Measurements from ENCODE around the gene ARHGAP10. TPM values are rescaled to one million over a fixed set of nuclear protein-coding genes. Genes with fewer than 3 reads are reported as not detected.
A peak's percentile ranks its signal among the peaks of the same experiment; 100 is the strongest.

The ARHGAP10 gene
- total RNA-seq, 1 experiment from 2014 or later: 9.0 TPM

- ChIA-PET CTCF (no interaction called here), POLR2A (ENCODE audit: unreplicated experiment) (no interaction called here)
- Histone ChIP-seq H3K4me3 (ENCODE audit: low read length) (no peak overlapping the region), H2AFZ (ENCODE audit: low read length) (no peak overlapping the region), H3K9me2 (replicated peaks; ENCODE audit: low read length) (no peaks in the 10 kb centered on the region), H3K9me3 (ENCODE audit: low read length) (no peaks in the 10 kb centered on the region), H3K27ac (ENCODE audit: low read length) (no peak overlapping the region), H4K20me1 (ENCODE audit: low read length) (no peaks in the 10 kb centered on the region), H3K9ac (ENCODE audit: low read length) (no peak overlapping the region), H3K79me2 (ENCODE audit: low read length) (no peaks in the 10 kb centered on the region), H3K4me2 (ENCODE audit: low read length) (no peak overlapping the region), H3K36me3 (ENCODE audit: low read depth, low read length) (no peaks in the 10 kb centered on the region), H3F3A (ENCODE audit: low read length, unreplicated experiment) (no peaks in the 10 kb centered on the region), H3K4me1 (ENCODE audit: insufficient read depth, low read length) (peaks cover 5% of the 10 kb centered on the region), H3K27me3 (ENCODE audit: low read length) (no peaks in the 10 kb centered on the region)
- peak; percentile 57 for ATAC-seq
- BruUV-seq (replicated peaks): no TSS peak
- intact Hi-C loops (cut with micrococcal nuclease): loop anchor here (10.0 kb wide), 1 partner anchor 53 kb away; no protein-coding TSS in a partner anchor
- DNase-seq: peak; percentile 40
- TF ChIP-seq EZH2 (IDR thresholded peaks at IDR 0.05; ENCODE audit: low read length, unreplicated experiment) (no peak), CTCF (conservative IDR thresholded peaks at IDR 0.05; ENCODE audit: low read depth, low read length) (0 out of 2 replicates have a peak, but pooled peaks have one; percentile 14)
These were observed 105.5 kb downstream of the ARHGAP10 start for GRCh38 chr4:147837435-147837834.

DNA sequence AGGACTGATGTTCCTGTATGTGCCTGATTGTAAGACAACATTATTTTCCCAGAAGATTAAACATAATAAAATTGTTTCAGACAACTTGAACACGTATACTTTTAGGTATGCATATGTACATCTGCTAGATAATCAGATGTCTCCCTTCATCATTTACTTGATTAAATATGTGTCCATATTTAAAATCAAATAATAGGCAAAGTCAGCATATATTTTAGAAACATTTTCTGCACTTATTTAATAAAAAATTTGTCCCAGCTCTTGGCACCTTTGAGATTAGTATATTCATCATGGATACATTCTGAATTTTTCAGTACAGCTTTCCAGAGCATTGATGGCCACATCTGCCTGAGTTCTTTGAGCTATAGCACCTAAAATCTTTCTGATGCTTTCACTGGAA, 106.0 kb downstream of the ARHGAP10 start:
- no TSS peak for BruUV-seq (replicated peaks)
- H3K9me3 ChIP-seq (ENCODE audit: low read length): no peaks in the 10 kb centered on the region
- no peaks in the 10 kb centered on the region for H3K27me3 ChIP-seq (ENCODE audit: low read length)
- H3K36me3 ChIP-seq (ENCODE audit: low read depth, low read length): no peaks in the 10 kb centered on the region
- H3K27ac ChIP-seq (ENCODE audit: low read length): no peak overlapping the region
- ChIA-PET POLR2A (ENCODE audit: unreplicated experiment) (no interaction called here), CTCF (no interaction called here)
- ATAC-seq (no peak), DNase-seq (no peak)
- H3K4me2 ChIP-seq (ENCODE audit: low read length): no peak overlapping the region
- H4K20me1 ChIP-seq (ENCODE audit: low read length): no peaks in the 10 kb centered on the region
- TF ChIP-seq EZH2 (IDR thresholded peaks at IDR 0.05; ENCODE audit: low read length, unreplicated experiment) (no peak), CTCF (conservative IDR thresholded peaks at IDR 0.05; ENCODE audit: low read depth, low read length) (no peak), EZH2phosphoT487 (IDR thresholded peaks at IDR 0.05; ENCODE audit: borderline replicate concordance, low read length) (no peak)
- H3K9me2 ChIP-seq (replicated peaks; ENCODE audit: low read length): no peaks in the 10 kb centered on the region
- H3F3A ChIP-seq (ENCODE audit: low read length, unreplicated experiment): no peaks in the 10 kb centered on the region
- no peak overlapping the region for H2AFZ ChIP-seq (ENCODE audit: low read length)
- H3K4me1 ChIP-seq (ENCODE audit: insufficient read depth, low read length): peaks cover 1% of the 10 kb centered on the region
- no peak overlapping the region for H3K4me3 ChIP-seq (ENCODE audit: low read length)
- H3K79me2 ChIP-seq (ENCODE audit: low read length): no peaks in the 10 kb centered on the region
- intact Hi-C loops (cut with micrococcal nuclease): loop anchor here (10.0 kb wide), 1 partner anchor 53 kb away; no protein-coding TSS in a partner anchor
- no peak overlapping the region for H3K9ac ChIP-seq (ENCODE audit: low read length)

- no TSS peak for BruUV-seq (replicated peaks)
- H3K4me2 ChIP-seq (ENCODE audit: low read length): no peak overlapping the region
- no peak overlapping the region for H3K27ac ChIP-seq (ENCODE audit: low read length)
- H3K4me1 ChIP-seq (ENCODE audit: insufficient read depth, low read length): no peaks in the 10 kb centered on the region
- ChIA-PET POLR2A (ENCODE audit: unreplicated experiment) (no interaction called here), CTCF (no interaction called here)
- ATAC-seq (no peak), DNase-seq (no peak)
- H2AFZ ChIP-seq (ENCODE audit: low read length): no peak overlapping the region
- H3K4me3 ChIP-seq (ENCODE audit: low read length): no peak overlapping the region
- no peak for TF ChIP-seq EZH2 (IDR thresholded peaks at IDR 0.05; ENCODE audit: low read length, unreplicated experiment)
- no peak for TF ChIP-seq CTCF (conservative IDR thresholded peaks at IDR 0.05; ENCODE audit: low read depth, low read length)
- no peak for TF ChIP-seq EZH2phosphoT487 (IDR thresholded peaks at IDR 0.05; ENCODE audit: borderline replicate concordance, low read length)
- intact Hi-C loops (cut with micrococcal nuclease): loop anchor here (10.0 kb wide), 1 partner anchor 54 kb away; no protein-coding TSS in a partner anchor
- H3K79me2 ChIP-seq (ENCODE audit: low read length): no peaks in the 10 kb centered on the region
- no peaks in the 10 kb centered on the region for H4K20me1 ChIP-seq (ENCODE audit: low read length)
- no peaks in the 10 kb centered on the region for H3K36me3 ChIP-seq (ENCODE audit: low read depth, low read length)
- no peaks in the 10 kb centered on the region for H3K9me3 ChIP-seq (ENCODE audit: low read length)
- H3K9ac ChIP-seq (ENCODE audit: low read length): no peak overlapping the region
- no peaks in the 10 kb centered on the region for H3F3A ChIP-seq (ENCODE audit: low read length, unreplicated experiment)
- H3K27me3 ChIP-seq (ENCODE audit: low read length): no peaks in the 10 kb centered on the region
- H3K9me2 ChIP-seq (replicated peaks; ENCODE audit: low read length): no peaks in the 10 kb centered on the region
These were observed 107.3 kb downstream of the ARHGAP10 start for GRCh38 chr4:147839200-147839599.
